ENCODE results near the gene NUDT3. TPM values are rescaled to one million over a fixed set of nuclear protein-coding genes. Genes with fewer than 3 reads are reported as not detected.
A peak's percentile ranks its signal among the peaks of the same experiment; 100 is the strongest.

NUDT3 gene
- total RNA-seq, 1 experiment from 2014 or later = 23.6 TPM

GRCh38 chr6:34285448-34286164 lies 106.9 kb downstream of the NUDT3 start:
- no peak for TF ChIP-seq CTCF (IDR thresholded peaks at IDR 0.05; ENCODE audit: unreplicated experiment)
- BruUV-seq (replicated peaks) = no TSS peak
- H3K4me1 Mint-ChIP-seq (ENCODE audit: insufficient read depth, unreplicated experiment) = no peaks in the 10 kb centered on the region
- ChIA-PET CTCF (no interaction called here), POLR2A (no interaction called here)
- H3K27ac Mint-ChIP-seq (ENCODE audit: low read depth, unreplicated experiment) = no peak overlapping the region
- peaks cover 38% of the 10 kb centered on the region for H3K36me3 Mint-ChIP-seq (ENCODE audit: insufficient read depth, unreplicated experiment)
- no peak overlapping the region for H3K4me3 Mint-ChIP-seq (ENCODE audit: unreplicated experiment)
- no peaks in the 10 kb centered on the region for H3K9me3 Mint-ChIP-seq (ENCODE audit: unreplicated experiment)
- intact Hi-C loops (cut with micrococcal nuclease) = no loop called here
- H3K27me3 Mint-ChIP-seq (ENCODE audit: insufficient read depth, unreplicated experiment) = no peaks in the 10 kb centered on the region
- no peak for DNase-seq (ENCODE audit: unreplicated experiment)

- no peaks in the 10 kb centered on the region for H3K4me1 Mint-ChIP-seq (ENCODE audit: insufficient read depth, unreplicated experiment)
Measured at GRCh38 chr6:34284563-34285447, 107.7 kb downstream of the NUDT3 start.

GRCh38 chr6:34281702-34282334 lies 110.7 kb downstream of the NUDT3 start:
- no peaks in the 10 kb centered on the region for H3K27me3 Mint-ChIP-seq (ENCODE audit: insufficient read depth, unreplicated experiment)
- H3K4me3 Mint-ChIP-seq (ENCODE audit: unreplicated experiment) = no peak overlapping the region
- no peaks in the 10 kb centered on the region for H3K9me3 Mint-ChIP-seq (ENCODE audit: unreplicated experiment)
- H3K27ac Mint-ChIP-seq (ENCODE audit: low read depth, unreplicated experiment) = no peak overlapping the region
- H3K4me1 Mint-ChIP-seq (ENCODE audit: insufficient read depth, unreplicated experiment) = peaks cover 5% of the 10 kb centered on the region
- intact Hi-C loops (cut with micrococcal nuclease) = no loop called here
- no TSS peak for BruUV-seq (replicated peaks)
- no peak for TF ChIP-seq CTCF (IDR thresholded peaks at IDR 0.05; ENCODE audit: unreplicated experiment)
- POLR2A ChIA-PET = interaction anchor here (0.7 to 1.7 kb wide), 3 partner anchors 9 to 828 kb away, joined by 3 to 4 read pairs (median 3); no protein-coding TSS in a partner anchor
- DNase-seq (ENCODE audit: unreplicated experiment) = no peak
- H3K36me3 Mint-ChIP-seq (ENCODE audit: insufficient read depth, unreplicated experiment) = peaks cover 40% of the 10 kb centered on the region
- CTCF ChIA-PET = interaction anchor here (1.4 kb wide), 1 partner anchor 86 kb away, joined by 4 read pairs; no protein-coding TSS in a partner anchor

More at GRCh38 chr6:34284563-34285447, 107.7 kb downstream of the NUDT3 start:
- POLR2A ChIA-PET = interaction anchor here (0.6 kb wide), 1 partner anchor 69 kb away, joined by 3 read pairs; no protein-coding TSS in a partner anchor
- H3K27ac Mint-ChIP-seq (ENCODE audit: low read depth, unreplicated experiment) = no peak overlapping the region
- peak; percentile 18 for DNase-seq (ENCODE audit: unreplicated experiment)
- intact Hi-C loops (cut with micrococcal nuclease) = no loop called here
- no peaks in the 10 kb centered on the region for H3K9me3 Mint-ChIP-seq (ENCODE audit: unreplicated experiment)
- peaks cover 36% of the 10 kb centered on the region for H3K36me3 Mint-ChIP-seq (ENCODE audit: insufficient read depth, unreplicated experiment)
- no peaks in the 10 kb centered on the region for H3K27me3 Mint-ChIP-seq (ENCODE audit: insufficient read depth, unreplicated experiment)
- CTCF ChIA-PET = no interaction called here
- no peak for TF ChIP-seq CTCF (IDR thresholded peaks at IDR 0.05; ENCODE audit: unreplicated experiment)
- BruUV-seq (replicated peaks) = no TSS peak
- H3K4me3 Mint-ChIP-seq (ENCODE audit: unreplicated experiment) = no peak overlapping the region

- Mint-ChIP-seq H3K27ac (ENCODE audit: low read depth, unreplicated experiment) (no peak overlapping the region), H3K9me3 (ENCODE audit: unreplicated experiment) (no peaks in the 10 kb centered on the region), H3K4me3 (ENCODE audit: unreplicated experiment) (no peak overlapping the region), H3K27me3 (ENCODE audit: insufficient read depth, unreplicated experiment) (no peaks in the 10 kb centered on the region), H3K4me1 (ENCODE audit: insufficient read depth, unreplicated experiment) (peaks cover 5% of the 10 kb centered on the region), H3K36me3 (ENCODE audit: insufficient read depth, unreplicated experiment) (peaks cover 33% of the 10 kb centered on the region)
- intact Hi-C loops (cut with micrococcal nuclease) = no loop called here
- POLR2A ChIA-PET = interaction anchor here (0.6 to 1.6 kb wide), 2 partner anchors 11 to 73 kb away, joined by 3 to 4 read pairs; no protein-coding TSS in a partner anchor
- CTCF ChIA-PET = no interaction called here
- no peak for TF ChIP-seq CTCF (IDR thresholded peaks at IDR 0.05; ENCODE audit: unreplicated experiment)
- no TSS peak for BruUV-seq (replicated peaks)
- DNase-seq (ENCODE audit: unreplicated experiment) = no peak
Measured at GRCh38 chr6:34280216-34280615, 112.3 kb downstream of the NUDT3 start.
